GDM1 (cell line): ENCODE measurements around the gene RFNG.

ENCODE experiments used
- DNase-seq: peaks from one replicate; lab custom pipeline; 2025; lab: John Stamatoyannopoulos, UW

Gene RFNG

GRCh38 chr17:82013772-82014321 lies 37.8 kb downstream of the RFNG start:
- DNase-seq = no peak

- DNase-seq = no peak
These were observed 38.3 kb downstream of the RFNG start for GRCh38 chr17:82013341-82013740.

- no peak for DNase-seq
These were observed 38.8 kb downstream of the RFNG start for GRCh38 chr17:82012640-82013295.

GRCh38 chr17:82012261-82012639 lies 39.4 kb downstream of the RFNG start:
- no peak for DNase-seq

- DNase-seq = no peak
These were observed 39.9 kb downstream of the RFNG start for GRCh38 chr17:82011617-82012187.

GRCh38 chr17:82010575-82011525 lies 40.8 kb downstream of the RFNG start:
- no peak for DNase-seq

GRCh38 chr17:82009413-82009812 lies 42.2 kb downstream of the RFNG start:
- no peak for DNase-seq

GRCh38 chr17:82008941-82009405 lies 42.6 kb downstream of the RFNG start:
- DNase-seq = no peak

- DNase-seq = no peak
These were observed 43.2 kb downstream of the RFNG start for GRCh38 chr17:82008258-82008940.

GRCh38 chr17:82007495-82008257 lies 43.9 kb downstream of the RFNG start:
- DNase-seq = no peak

GRCh38 chr17:82007228-82007494 lies 44.5 kb downstream of the RFNG start:
- DNase-seq = no peak

- DNase-seq = no peak
These were observed 45.0 kb downstream of the RFNG start for GRCh38 chr17:82006468-82007227.

GRCh38 chr17:82005701-82006348 lies 45.8 kb downstream of the RFNG start:
- DNase-seq = no peak

- no peak for DNase-seq
These were observed 46.8 kb downstream of the RFNG start for GRCh38 chr17:82004517-82005455.

GRCh38 chr17:82003411-82004381 lies 47.9 kb downstream of the RFNG start:
- no peak for DNase-seq

- DNase-seq = no peak
These were observed 50.0 kb downstream of the RFNG start for GRCh38 chr17:82001571-82002056.

- no peak for DNase-seq
These were observed 50.6 kb downstream of the RFNG start for GRCh38 chr17:82000803-82001570.
